ENCODE data around the gene MPC2.

Gene MPC2

DNA sequence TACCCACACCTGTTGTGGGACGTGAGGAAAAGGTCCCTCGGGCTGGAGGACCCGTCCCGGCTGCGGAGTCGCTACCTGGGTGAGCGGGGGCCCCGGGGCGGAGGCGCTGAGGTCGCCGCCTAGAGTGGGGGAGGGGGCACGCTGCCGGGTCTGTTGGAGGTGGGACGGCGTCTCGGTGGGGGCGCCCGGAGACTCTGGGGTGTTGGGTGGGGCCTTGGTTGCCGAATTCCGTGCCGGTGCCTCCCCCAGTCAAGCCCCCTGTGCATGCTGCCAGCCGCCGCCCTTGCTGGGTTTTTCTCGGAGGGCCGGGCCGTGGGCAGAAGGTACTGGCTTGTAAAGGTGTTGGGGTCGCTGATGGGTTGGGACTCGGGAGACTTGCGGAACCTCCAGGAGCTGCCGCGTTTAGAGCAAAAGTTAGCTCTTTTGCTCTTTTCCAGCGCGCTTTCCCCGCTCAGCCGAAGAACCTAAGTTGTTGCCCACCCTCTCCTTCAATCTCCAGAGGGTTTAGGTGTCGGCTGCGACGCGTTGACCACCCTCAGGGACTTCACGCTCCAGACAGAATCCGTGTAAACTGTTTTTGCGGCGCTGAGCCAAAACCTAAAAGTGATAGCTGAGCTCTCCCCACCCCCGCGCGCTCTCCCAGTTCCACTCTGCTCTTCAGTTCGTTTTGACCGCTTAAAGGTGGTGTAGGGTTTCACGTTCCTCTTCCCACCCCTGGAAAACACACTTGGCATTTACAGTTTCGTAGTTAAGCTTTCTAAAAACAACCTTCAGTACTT, at the start of gene MPC2:
MPC2 (minus strand) TSS at position 143 of the 779 bp plus-strand sequence. CDS start 1,231 bp downstream, outside the sequence.
- DNase-seq = peak; percentile 79

DNA sequence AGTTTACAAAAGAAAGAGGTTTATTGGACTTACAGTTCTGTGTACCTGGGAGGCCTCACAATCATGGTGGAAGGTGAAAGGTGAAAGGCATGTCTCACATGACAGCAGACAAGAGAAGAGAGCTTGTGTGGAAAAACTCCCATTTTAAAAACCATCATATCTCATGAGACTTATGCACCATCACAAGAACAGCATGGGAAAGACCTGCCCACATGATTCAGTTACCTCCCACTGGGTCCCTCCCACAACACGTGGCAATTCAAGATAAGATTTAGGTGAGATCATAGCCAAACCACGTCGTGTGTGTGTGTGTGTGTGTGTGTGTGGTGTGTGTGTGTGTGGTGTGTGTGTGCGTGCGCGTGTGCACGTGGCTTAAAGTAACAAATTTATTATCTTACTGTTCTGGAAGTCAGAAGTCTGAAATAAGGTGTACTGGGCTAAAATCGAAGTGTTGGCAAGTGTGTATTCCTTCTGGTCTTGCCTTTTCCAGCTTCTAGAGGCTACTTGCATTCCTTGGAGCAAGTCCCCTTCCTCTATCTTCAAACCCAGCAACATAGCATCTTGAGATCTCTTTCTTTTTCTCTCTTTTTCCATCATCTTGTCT, 48.1 kb upstream of the MPC2 start:
- no peak for DNase-seq

DNA sequence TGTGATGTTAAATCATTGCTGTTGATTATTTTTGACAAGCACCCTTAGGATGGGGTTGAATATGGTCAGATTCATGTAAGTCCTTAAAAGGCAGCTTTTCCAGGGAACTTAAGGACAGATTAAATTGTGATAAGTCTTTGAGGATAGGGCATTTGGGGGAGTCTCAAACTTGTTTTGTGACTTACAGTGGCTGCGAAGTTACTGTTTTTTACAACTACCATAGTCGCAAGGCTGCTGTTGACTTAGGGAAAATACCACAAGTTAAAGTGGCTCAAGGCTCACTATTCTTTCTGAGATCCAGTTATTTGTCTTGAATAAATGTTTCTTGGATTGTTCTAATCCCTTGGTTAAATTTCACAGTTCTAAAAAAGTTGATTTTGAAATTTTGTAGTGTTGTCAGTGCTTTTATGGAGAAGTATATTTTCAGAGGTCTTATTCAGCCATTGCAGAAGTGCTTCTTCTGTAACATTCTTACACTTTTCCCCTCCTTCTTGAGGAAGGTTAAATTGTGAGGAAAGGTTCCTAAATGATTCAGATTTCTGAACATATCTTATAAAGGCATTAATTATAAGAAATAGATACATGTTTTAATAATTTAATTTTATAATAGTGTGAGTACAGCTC, 47.0 kb upstream of the MPC2 start:
- DNase-seq = no peak

DNA sequence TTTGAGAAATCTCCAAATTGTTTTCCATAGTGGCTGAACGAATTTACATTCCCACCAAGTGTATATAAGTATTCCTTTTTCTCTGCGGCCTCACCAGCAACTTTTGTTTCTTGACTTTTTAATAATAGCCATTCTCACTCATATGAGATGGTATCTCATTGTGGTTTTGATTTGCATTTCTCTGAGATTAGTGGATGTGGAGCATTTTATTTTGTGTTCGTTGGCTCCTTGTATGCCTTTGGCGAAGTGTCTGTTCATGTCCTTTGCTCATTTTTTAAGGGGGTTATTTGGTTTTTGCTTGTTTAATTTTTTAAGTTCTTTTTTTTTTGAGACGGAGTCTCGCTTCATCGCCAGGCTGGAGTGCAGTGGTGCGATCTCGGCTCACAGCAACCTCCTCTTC, 45.1 kb upstream of the MPC2 start:
- DNase-seq = no peak

DNA sequence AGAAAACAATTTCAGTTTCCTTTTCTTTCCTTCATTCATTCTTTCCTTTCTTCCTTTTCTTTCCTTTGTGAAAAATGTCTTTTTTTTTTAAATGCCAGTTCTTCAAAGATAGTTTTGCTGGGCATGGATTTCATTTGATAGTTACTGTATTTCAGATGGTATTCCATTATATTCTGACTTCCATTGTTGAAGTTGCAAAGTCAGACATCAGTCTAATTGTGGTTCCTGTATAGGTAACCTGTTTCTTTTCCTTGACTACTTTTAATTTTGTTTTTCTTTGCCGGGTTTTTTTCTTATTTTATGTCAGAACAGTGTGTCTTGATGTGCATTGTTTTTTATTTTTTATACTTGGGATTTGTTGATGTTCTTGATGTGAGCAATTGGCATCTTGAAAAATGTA, 40.4 kb upstream of the MPC2 start:
- no peak for DNase-seq

DNA sequence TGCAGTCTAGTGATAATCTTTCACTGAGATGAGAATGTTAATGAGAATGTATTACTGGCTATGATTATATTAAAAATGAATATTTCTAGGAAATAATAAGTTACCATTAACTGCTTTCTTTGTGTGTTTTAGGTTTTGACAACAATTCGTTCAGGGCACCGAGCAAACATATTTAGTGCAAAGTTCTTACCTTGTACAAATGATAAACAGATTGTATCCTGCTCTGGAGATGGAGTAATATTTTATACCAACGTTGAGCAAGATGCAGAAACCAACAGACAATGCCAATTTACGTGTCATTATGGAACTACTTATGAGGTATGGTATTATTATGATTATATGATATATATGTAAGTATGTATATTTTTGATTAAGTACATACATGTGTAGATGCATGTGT, 37.8 kb upstream of the MPC2 start:
- DNase-seq = no peak

DNA sequence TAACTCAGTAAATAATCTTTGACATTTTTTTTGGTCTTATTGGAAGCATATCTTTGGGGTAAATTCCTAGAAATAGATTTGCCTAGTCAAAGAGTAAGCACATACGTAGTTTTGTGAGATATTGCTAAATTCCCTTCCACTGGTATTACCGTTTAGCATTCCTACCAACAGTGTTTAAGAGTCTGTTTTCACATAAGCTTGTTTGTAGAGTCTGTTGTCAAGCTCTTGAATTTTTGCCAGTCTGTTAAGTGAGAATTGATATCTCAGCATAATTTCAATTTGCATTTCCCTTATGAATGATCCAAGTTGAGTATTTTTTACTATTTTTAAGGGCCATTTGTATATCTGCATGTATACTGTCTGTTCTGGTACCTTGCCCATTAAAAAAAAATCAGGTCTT, 37.0 kb upstream of the MPC2 start:
- DNase-seq = no peak

DNA sequence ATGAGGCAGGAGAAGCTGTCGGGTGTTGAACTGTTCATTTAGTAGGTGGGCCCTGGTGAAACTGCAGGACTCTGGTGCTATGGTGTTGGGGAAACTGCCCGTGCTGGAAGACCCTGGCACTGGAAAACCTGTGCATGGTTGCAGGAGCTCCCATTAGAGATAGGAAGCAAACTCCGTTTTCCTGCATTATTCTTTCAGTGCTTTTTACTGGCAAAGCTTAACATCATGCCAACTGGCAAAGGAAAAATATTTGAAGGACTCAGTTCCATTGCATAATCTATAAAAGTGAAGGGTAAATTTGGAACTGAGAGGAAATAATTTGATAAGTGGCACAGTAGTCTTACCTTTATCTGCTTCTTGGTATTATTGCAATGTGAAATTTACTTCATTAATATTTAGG, 31.7 kb upstream of the MPC2 start:
- DNase-seq = no peak

DNA sequence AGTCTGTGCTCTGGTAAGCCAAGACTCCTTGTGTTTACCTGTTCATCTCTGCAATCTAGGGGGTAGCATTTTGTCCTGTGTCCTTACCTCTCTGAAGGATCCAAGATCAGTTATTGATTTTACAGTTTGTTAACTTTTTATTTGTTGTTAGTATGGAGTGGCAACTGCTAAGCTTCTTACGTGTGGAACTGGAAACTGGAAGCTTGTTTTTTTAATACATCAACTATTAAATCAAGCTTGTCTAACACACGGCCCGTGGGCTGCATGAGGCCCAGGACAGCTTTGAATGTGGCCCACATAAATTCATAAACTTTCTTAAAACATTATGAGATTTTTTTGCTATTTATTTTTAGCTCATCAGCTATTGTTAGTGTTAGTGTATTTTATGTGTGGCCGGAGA, 29.2 kb upstream of the MPC2 start:
- DNase-seq = no peak

DNA sequence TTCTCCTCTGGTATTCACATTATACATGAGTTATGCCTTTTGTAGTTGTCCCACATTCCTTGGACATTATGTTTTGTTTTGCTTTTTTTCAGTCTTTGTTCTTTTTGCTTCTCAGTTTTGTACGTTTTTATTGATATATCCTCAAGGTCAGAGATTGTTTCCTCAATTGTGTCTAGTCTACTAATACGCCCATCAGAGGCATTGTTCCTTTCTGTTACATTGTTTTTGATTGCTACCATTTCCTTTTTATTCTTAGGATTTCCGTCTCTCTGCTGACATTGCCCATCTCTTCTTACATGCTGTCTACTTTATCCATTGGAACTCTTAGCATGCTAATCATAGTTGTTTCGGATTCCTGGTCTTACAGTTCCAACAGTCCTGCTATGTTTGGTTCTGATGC, 27.8 kb upstream of the MPC2 start:
- DNase-seq = no peak

DNA sequence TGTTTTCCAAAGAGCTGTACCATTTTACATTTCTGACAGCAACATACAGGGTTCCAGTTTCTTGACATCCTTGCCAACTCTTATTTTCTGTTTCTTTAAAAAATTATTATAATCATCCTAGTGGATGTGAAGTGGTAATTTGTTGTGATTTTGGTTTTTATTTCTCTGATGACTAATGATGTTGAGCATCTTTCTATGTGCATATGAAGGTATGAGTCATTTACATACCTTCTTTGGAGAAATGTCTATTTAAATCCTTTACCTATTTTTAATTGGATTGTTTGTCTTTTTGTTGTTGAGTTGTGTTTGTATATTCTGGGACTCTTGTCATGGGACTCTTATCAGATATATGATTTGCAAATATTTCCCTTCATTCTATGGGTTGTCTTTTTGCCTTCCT, 20.8 kb upstream of the MPC2 start:
- peak; percentile 35 for DNase-seq

DNA sequence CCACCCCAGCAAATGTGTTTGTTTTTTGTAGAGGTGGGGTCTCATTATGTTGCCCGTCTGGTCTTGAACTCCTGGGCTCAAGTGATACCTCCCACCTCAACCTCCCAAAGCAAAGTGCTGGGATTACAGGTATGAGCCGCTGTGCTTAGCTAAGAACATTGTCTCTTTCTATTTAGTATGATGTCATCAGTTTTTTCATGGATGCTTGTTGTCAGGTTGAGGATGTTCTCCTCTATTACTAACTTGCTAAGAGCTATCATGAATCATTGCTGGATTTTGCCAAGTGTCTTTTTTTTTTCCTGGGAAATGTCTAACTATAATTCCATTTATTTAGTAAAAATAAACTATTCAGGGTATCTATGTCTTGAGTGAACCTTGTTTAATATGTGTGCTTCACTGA, 19.0 kb upstream of the MPC2 start:
- DNase-seq = peak; percentile 3

DNA sequence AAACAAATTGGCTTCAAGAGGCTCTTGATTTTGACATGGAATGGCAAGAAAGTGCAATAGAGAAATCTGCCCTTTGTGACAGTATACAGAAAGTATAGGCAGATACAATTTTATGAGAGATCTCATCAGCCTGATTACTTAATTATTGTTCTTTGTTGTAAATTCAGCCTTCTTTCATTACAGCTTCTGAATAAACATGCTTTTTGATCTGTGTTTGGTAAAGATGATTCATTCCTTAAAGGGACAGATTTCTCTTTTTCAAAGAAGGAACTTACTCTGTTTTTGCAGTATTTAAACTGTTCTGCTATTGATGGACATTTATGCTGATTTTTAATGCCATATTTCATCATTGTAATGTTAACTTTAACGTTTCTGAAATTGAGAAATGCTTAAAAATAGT, 13.7 kb upstream of the MPC2 start:
- DNase-seq = no peak

DNA sequence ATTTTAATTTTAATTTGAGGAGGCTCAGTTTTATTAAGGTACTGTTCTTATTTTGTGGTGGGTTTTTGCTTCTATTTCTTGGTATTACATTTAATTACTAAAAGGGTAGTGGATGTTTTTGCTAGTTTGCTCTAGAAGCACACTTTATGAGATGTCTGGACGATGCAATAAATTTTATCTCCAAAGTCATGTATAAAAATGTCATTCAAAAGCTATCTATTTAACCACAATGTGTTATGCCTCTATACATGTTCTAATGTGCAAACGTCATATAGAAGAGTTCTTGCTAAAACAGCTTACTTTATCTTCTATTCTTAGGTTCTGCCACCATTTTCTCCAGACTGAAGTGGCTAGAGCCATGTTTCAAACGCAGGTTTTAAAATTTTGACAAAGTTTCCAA, 12.9 kb upstream of the MPC2 start:
- no peak for DNase-seq

DNA sequence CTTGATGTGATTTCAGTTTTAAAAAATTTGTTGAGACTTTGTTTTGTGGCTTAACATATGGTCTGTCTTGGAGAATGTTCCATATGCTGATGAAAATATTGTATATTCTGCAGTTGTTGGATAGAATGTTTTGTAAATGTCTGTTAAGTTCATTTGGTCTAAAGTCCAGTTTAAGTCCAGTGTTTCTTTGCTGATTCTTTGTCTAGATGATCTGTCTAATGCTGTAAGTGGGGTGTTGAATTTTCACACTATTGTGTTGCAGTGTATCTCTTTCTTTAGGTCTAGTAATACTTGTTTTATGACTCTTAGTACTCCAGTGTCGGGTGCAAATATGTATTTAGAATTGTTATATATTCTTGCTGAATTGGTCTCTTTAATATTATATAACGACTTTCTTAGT, 10.9 kb upstream of the MPC2 start:
- DNase-seq = no peak

DNA sequence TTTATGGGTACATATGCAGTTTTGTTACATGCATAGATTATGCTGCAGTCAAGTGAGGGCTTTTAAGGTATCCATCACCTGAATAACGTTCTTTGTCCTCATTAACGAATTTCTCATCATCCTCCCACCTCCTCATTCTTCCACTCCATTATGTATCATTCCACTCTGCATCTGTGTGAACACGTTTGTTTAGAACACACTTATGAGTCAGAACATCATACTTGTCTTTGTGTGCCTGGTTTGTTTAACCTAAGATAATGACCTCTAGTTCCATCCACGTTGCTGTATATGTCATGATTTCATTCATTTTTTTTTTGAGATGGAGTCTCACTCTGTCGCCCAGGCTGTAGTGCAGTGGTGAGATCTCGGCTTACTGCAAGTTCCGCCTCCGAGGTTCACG, 6.7 kb upstream of the MPC2 start:
- peak; percentile 33 for DNase-seq

DNA sequence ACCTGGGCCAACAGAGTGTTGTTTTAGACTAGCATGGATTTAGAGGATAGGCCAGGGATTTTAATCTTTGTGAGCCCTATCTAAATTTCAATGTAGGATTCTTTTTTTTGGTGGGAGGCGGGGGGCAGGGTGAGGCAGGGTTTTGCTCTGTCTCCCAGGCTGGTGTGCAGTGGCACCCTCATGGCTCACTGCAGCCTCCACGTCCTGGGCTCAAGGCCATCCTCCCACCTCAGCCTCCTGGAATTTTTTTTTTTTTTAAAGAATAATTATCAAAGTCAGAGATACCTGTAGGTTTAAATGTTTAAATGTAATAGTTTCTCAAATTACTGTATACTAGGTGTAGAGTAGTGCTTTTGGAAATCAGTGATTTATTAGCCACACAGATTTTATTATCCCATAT, 3.4 kb upstream of the MPC2 start:
- DNase-seq = no peak

DNA sequence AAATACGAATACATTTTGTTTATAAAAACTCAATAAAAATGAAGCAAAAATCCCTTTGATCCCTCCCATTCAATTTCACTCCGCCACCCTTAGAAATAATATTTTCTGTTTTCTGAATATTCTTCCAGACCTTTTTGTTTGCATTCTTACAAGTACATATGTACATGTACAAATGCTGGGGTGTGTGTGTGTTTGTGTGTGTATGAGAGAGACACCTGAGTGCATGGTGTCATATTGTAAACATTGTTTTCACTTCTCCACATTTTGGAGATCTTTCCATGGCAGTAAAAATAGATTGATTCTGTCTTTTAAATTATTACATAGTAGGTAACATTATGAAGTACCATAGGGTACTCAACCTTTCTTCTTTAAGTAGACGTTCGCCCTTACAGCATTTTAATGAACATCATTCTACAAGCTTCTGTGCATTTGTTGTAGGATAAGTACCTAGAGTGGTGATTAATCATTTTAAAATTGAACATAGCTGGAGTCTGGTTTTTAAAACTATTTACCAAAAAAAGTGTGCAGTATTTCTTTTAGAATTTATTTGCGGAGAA, 1.3 kb upstream of the MPC2 start:
- no peak for DNase-seq

DNA sequence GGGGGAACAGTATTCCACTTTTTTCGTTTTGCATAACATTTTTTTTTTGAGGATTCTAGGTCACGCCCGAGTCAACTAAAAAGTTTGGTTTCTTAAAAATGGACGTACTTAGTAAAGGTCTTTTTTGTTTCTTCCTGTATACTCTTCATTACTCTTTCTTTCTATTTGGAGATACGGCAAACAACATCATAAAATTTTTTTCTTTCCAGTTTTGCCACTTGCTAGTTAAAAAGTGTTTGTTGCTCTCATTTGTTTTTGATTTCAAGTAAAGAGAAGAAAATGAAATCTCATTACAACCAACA, 788 bp upstream of the MPC2 start:
- DNase-seq = no peak

DNA sequence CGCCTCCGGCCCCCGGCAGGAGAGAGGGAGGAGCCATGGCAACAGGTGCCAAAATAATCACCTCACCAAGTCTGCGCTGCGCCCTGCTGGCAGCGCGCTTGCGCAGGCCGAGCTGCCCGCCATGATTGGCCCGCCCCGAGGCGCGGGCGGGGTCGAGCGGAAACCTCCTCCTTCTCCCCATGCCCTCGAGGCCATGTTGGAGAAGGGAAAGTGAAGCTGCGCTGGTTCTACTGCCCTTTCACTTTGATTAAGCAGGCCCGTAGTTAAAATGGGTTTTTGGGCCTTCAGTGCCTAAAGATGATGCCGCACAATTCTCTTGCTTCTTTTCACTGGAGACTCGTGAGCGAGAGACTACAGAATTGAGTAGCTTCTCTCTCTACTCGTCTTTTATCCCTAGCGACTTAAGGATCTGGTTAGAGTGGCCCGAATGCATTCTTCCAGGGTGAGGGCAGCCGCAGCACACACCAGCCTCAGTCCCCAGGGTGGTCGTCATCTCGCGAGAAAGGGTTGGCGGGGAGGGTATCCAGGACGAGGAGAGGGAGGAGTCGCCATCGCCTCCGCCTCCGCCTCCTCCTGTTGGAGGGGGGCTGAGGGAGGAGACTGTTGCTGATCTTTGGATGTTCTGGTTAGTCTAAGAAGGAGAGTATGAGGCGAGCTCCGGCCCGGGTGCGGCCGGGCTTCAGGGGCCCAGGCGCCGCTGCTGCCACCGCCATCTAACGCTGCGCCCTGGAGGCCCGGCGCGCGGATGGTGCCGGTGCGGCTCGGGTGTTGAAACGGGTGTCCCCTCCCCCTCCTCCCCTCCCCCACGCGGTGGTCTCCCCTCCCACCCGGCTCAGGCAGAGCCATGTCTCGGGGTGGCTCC, 573 bp downstream of the MPC2 start, which contains the start of gene DCAF6:
DCAF6 (plus strand) TSS at position 616 of the 862 bp plus-strand sequence; CDS start at position 845, 229 bp downstream.
- DNase-seq = peak; percentile 97

DNA sequence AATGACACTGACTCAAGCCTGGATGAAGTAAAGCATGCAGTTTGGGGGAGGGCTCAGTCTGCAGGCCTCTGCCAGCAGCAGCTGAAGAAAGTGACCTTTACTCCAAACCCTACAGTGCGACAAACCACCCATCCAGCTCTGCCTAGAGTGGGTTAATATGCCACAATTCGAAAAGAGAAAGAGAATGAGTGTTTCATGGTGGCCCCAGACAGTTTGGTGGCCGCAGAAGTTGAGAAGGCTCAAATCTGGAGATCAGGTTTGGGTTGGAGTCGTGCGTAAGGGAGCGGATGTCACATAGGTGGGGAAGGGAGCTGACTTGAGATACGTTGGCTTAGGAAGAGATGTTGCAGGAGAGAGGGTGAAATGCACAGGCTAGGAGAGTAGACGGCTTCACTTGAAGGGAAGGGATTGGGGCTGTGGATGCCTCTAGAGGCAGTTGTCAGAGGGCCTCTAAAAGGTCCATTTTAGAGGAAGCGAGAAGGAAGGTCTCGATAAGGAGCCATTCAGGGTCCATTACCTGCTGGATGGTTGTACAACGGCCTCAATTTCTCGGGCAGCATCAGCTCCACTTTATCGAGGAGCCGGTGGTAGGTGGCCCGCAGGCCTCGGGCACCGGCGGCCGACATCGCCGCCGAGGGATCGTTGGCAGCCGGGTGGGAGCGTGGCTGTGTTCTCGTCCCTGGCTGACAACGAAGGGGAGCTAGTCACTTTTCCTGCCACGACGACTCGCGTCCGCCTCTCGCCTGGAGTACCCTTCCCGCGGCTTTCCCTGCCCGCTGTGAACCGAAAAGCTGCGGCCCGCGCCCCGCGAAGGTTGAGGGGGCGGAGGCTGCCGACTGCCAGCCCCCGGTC, 1.4 kb downstream of the MPC2 start:
- DNase-seq = peak; percentile 50
